K562 (cell line): Measurements from ENCODE around the gene SOAT2. TPM values are rescaled to one million over a fixed set of nuclear protein-coding genes. Genes with fewer than 3 reads are reported as not detected.

ENCODE experiments used
- BRCA1 ChIP-seq, 2 experiments: fragments of 450-650 bp in 1 of 2; sonication (generic) in 1 of 2; formaldehyde crosslinking in 1 of 2; IDR thresholded peaks; 2 replicates each; pipeline versions ENCODE4 v1.5.0 to v1.6.1; 2017 to 2020; ENCODE audit warnings: mild to moderate bottlenecking in 1 of 2, missing genetic modification reagents in 1 of 2
- C11orf30 ChIP-seq: fragments of 450-650 bp; IDR thresholded peaks from 2 replicates; pipeline ENCODE4 v1.6.1; 2016; ENCODE audit warnings: low read depth, mild to moderate bottlenecking
- CCAR2 ChIP-seq: fragments of 200-400 bp; formaldehyde crosslinking; IDR thresholded peaks from 2 replicates; pipeline ENCODE4 v1.6.1; 2017; ENCODE audit warnings: mild to moderate bottlenecking, low read depth, low read length
- FUS ChIP-seq: fragments of 200-400 bp; formaldehyde crosslinking; optimal IDR thresholded peaks from 2 replicates; pipeline ENCODE3; 2017; ENCODE audit warnings: low read depth, low read length
- GATAD2B ChIP-seq: fragments of 450-650 bp; IDR thresholded peaks from 2 replicates; pipeline ENCODE4 v1.6.1; 2017; ENCODE audit warnings: mild to moderate bottlenecking, borderline replicate concordance
- GTF2E2 ChIP-seq: fragments of 200-800 bp; sonication (Bioruptor generic); IDR thresholded peaks from 2 replicates; pipeline ENCODE4 v1.6.1; 2016; ENCODE audit warnings: missing genetic modification characterization, missing compliant biosample characterization
- KAT8 ChIP-seq: fragments of 450-650 bp; IDR thresholded peaks from 2 replicates; pipeline ENCODE4 v1.6.1; 2016; ENCODE audit warnings: low read depth, mild to moderate bottlenecking
- KDM4B ChIP-seq, 2 experiments: fragments of 450-650 bp in 1 of 2; sonication (generic) in 1 of 2; IDR thresholded peaks; 2 replicates each; pipeline ENCODE4 v1.6.1; 2016 to 2017; ENCODE audit warnings: borderline replicate concordance in 2 of 2, antibody characterized with exemption in 1 of 2, low read depth in 1 of 2, mild to moderate bottlenecking in 1 of 2
- KLF6 ChIP-seq: fragments of 250-450 bp; sonication (Bioruptor Pico); IDR thresholded peaks from 2 replicates; pipeline ENCODE4 v1.4.0; 2020; ENCODE audit warnings: mild to moderate bottlenecking, moderate library complexity, borderline replicate concordance
- POLR2A ChIP-seq: fragments of 450-650 bp; conservative IDR thresholded peaks from 2 replicates; pipeline ENCODE4 v1.6.1; 2016
- SOX6 ChIP-seq: fragments of 450-650 bp; IDR thresholded peaks from 2 replicates; pipeline ENCODE4 v1.6.1; 2014; ENCODE audit warnings: mild to moderate bottlenecking
- SP1 ChIP-seq: sonication (generic); formaldehyde crosslinking; IDR thresholded peaks from 2 replicates; pipeline ENCODE4 v1.8.1; 2022; ENCODE audit warnings: mild to moderate bottlenecking, missing genetic modification reagents
- TAF15 ChIP-seq: fragments of 200-400 bp; formaldehyde crosslinking; IDR thresholded peaks from 2 replicates; pipeline ENCODE4 v1.6.1; 2017; ENCODE audit warnings: mild to moderate bottlenecking, low read depth, low read length, moderate library complexity
- TEAD4 ChIP-seq, 2 experiments: sonication (generic) in 1 of 2; formaldehyde crosslinking in 1 of 2; IDR thresholded peaks; 2 replicates each; pipeline versions ENCODE4 v1.6.1 to v1.8.0; 2012 to 2022; ENCODE audit warnings: borderline replicate concordance in 1 of 2, inconsistent platforms in 1 of 2, low read length in 1 of 2, mild to moderate bottlenecking in 1 of 2, missing genetic modification reagents in 1 of 2
- ZFPM2 ChIP-seq: fragments of 250-450 bp; sonication (Bioruptor Pico); IDR thresholded peaks from 2 replicates; pipeline ENCODE4 v1.5.1; 2022; ENCODE audit warnings: mild to moderate bottlenecking
- ZNF165 ChIP-seq: fragments of 250-450 bp; sonication (Bioruptor Pico); IDR thresholded peaks from 2 replicates; pipeline ENCODE4 v1.4.0; 2020; ENCODE audit warnings: borderline replicate concordance
- ZNF764 ChIP-seq: fragments of 250-450 bp; sonication (Bioruptor Pico); IDR thresholded peaks from 2 replicates; pipeline ENCODE4 v1.4.0; 2020; ENCODE audit warnings: low read depth, mild to moderate bottlenecking, moderate library complexity
- polyA plus RNA-seq, 8 experiments: library from polyadenylated mRNA; depleted of rRNA in 4 of 8; stranded (reverse) in 5 of 8; unstranded in 3 of 8; fragments of >200 nt; fragmentation: Nextera tagmentation in 2 of 8; fragmentation: Illumina TruSeq in 1 of 8; extraction: Ambion mirVana in 2 of 8; extraction: Trizol in 1 of 8; gene quantifications; 2 replicates each; pipeline versions ENCODE4 v1.2.1 to v1.2.3, GENCODE V29; 2011 to 2014; ENCODE audit warnings: inconsistent platforms in 1 of 8, missing spikeins in 1 of 8
- total RNA-seq, 7 experiments: library from RNA; depleted of rRNA in 6 of 7; stranded (reverse); fragments of >200 nt in 6 of 7; fragmentation: Illumina TruSeq in 2 of 7; extraction: Trizol in 2 of 7; gene quantifications; 2 replicates each; pipeline versions ENCODE4 v1.2.1 to v1.2.3, GENCODE V29; 2011 to 2021; ENCODE audit warnings: low replicate concordance in 1 of 7
- TF ChIP-seq, protein P1 (sequence below): fragments of 450-650 bp; formaldehyde crosslinking; IDR thresholded peaks from 2 replicates; pipeline ENCODE4 v1.4.0; 2020; ENCODE audit warnings: mild to moderate bottlenecking, mixed read lengths
- TF ChIP-seq, protein P2 (sequence below): sonication (generic); formaldehyde crosslinking; IDR thresholded peaks from 2 replicates; pipeline ENCODE4 v1.8.0; 2022; ENCODE audit warnings: missing genetic modification reagents, mild to moderate bottlenecking, borderline replicate concordance
- TF ChIP-seq, protein P3 (sequence below): fragments of 250-450 bp; sonication (Bioruptor Pico); IDR thresholded peaks from 2 replicates; pipeline ENCODE4 v1.8.0; 2021; ENCODE audit warnings: moderate library complexity, mild to moderate bottlenecking, inconsistent platforms
- TF ChIP-seq, protein P4 (sequence below): fragments of 450-650 bp; formaldehyde crosslinking; IDR thresholded peaks from 2 replicates; pipeline ENCODE4 v1.4.0; 2022; ENCODE audit warnings: missing genetic modification characterization
- TF ChIP-seq, protein P5 (sequence below): fragments of 450-650 bp; IDR thresholded peaks from 2 replicates; pipeline ENCODE4 v1.7.1; 2018; ENCODE audit warnings: mild to moderate bottlenecking, low read depth; ENCODE audit not compliant: partially characterized antibody

SOAT2 gene
- total and polyA plus RNA-seq, 9 of the 15 experiments (the other 6 are each of a cell fraction or from before 2014, with no cell fraction given) = 0.04 TPM; not detected in 8

DNA sequence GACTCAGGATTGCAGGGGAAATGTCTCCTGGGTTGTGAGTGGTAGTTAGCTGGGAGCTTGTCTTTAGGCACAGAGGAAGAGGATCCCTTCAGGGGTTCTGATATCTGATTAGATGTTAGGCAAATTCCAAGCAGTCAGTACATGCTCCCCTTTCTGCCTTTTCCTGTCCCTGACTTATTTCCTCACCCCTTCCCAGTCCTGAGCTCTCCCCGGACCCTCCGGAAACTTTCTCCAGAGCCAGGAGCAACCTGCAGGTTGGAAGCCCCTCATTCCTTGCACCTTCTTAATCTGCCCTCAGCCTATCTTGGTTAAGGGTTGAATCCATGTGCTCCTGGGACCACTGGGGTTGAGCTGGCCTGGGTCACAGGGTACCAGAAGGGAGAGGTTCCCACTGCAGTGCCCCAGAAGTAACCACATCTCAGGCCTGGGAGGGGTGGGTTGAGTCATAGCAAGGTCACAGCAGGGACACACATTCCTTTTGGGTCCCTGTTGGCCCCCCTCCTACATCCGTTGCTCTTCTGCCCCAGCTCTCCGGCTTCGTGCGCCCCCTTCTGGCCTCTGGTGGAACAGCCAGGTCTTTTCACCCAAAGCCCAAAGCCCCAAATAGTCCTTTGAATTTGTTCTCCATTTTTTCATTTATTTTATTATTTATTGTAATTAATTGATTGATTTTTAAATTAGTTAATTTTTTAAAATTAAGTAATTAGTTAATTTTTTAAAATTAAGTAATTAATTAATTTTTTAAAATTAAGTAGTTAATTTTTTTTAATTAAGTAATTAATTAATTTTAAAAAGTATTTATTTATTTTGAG, 4.0 kb upstream of the SOAT2 start (continued):
- TF ChIP-seq, protein P1, sequence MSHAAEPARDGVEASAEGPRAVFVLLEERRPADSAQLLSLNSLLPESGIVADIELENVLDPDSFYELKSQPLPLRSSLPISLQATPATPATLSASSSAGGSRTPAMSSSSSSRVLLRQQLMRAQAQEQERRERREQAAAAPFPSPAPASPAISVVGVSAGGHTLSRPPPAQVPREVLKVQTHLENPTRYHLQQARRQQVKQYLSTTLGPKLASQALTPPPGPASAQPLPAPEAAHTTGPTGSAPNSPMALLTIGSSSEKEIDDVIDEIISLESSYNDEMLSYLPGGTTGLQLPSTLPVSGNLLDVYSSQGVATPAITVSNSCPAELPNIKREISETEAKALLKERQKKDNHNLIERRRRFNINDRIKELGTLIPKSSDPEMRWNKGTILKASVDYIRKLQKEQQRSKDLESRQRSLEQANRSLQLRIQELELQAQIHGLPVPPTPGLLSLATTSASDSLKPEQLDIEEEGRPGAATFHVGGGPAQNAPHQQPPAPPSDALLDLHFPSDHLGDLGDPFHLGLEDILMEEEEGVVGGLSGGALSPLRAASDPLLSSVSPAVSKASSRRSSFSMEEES (CRISPR knock-in tag) = no peak
- TF ChIP-seq POLR2A (no peak), TEAD4 (IDR thresholded peaks at IDR 0.05; ENCODE audit: low read length) (peak; percentile 75), TEAD4 (CRISPR knock-in tag; IDR thresholded peaks at IDR 0.05; ENCODE audit: borderline replicate concordance) (no peak), CCAR2 (no peak), SOX6 (no peak), GTF2E2 (tag) (no peak), SP1 (CRISPR knock-in tag) (0 out of 2 replicates have a peak, but pooled peaks have one; percentile 25), GATAD2B (no peak; the same call in 1 of the 2 replicates), ZNF764 (CRISPR knock-in tag) (no peak), KAT8 (no peak), ZNF165 (no peak), BRCA1 (IDR thresholded peaks at IDR 0.05) (no peak), BRCA1 (CRISPR knock-in tag; IDR thresholded peaks at IDR 0.05) (no peak), C11orf30 (no peak), KLF6 (CRISPR knock-in tag) (no peak), ZFPM2 (CRISPR knock-in tag) (no peak), TAF15 (no peak), KDM4B (IDR thresholded peaks at IDR 0.05; ENCODE audit: borderline replicate concordance in 2 of 2, low read depth in 1 of 2) (no peak), FUS (no peak)
- TF ChIP-seq, protein P2, sequence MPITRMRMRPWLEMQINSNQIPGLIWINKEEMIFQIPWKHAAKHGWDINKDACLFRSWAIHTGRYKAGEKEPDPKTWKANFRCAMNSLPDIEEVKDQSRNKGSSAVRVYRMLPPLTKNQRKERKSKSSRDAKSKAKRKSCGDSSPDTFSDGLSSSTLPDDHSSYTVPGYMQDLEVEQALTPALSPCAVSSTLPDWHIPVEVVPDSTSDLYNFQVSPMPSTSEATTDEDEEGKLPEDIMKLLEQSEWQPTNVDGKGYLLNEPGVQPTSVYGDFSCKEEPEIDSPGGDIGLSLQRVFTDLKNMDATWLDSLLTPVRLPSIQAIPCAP (CRISPR knock-in tag) = no peak
- TF ChIP-seq, protein P3, sequence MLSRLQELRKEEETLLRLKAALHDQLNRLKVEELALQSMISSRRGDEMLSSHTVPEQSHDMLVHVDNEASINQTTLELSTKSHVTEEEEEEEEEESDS = no peak
- TF ChIP-seq, protein P4, sequence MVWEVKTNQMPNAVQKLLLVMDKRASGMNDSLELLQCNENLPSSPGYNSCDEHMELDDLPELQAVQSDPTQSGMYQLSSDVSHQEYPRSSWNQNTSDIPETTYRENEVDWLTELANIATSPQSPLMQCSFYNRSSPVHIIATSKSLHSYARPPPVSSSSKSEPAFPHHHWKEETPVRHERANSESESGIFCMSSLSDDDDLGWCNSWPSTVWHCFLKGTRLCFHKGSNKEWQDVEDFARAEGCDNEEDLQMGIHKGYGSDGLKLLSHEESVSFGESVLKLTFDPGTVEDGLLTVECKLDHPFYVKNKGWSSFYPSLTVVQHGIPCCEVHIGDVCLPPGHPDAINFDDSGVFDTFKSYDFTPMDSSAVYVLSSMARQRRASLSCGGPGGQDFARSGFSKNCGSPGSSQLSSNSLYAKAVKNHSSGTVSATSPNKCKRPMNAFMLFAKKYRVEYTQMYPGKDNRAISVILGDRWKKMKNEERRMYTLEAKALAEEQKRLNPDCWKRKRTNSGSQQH (CRISPR knock-in tag) = no peak
- TF ChIP-seq, protein P5, sequence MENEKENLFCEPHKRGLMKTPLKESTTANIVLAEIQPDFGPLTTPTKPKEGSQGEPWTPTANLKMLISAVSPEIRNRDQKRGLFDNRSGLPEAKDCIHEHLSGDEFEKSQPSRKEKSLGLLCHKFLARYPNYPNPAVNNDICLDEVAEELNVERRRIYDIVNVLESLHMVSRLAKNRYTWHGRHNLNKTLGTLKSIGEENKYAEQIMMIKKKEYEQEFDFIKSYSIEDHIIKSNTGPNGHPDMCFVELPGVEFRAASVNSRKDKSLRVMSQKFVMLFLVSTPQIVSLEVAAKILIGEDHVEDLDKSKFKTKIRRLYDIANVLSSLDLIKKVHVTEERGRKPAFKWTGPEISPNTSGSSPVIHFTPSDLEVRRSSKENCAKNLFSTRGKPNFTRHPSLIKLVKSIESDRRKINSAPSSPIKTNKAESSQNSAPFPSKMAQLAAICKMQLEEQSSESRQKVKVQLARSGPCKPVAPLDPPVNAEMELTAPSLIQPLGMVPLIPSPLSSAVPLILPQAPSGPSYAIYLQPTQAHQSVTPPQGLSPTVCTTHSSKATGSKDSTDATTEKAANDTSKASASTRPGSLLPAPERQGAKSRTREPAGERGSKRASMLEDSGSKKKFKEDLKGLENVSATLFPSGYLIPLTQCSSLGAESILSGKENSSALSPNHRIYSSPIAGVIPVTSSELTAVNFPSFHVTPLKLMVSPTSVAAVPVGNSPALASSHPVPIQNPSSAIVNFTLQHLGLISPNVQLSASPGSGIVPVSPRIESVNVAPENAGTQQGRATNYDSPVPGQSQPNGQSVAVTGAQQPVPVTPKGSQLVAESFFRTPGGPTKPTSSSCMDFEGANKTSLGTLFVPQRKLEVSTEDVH = no peak
